Stimulated activated CD4-positive, alpha-beta T cell treated with anti-CD3 and anti-CD28 coated beads, Interleukin-4, amount 100 ng/mL, for 4 hours (primary cell): ENCODE measurements around the gene HCN2.
A peak's percentile ranks its signal among the peaks of the same experiment; 100 is the strongest.

Source experiments
- DNase-seq, 2 experiments: peaks; one replicate each; pipeline ENCODE4 v3.0.0-alpha.2; 2020

HCN2 gene

GRCh38 chr19:658916-659839, 69.5 kb downstream of the HCN2 start:
- DNase-seq: peak in 1 of 2 experiments; percentile 33

- DNase-seq: no peak
Observed at GRCh38 chr19:660793-661426, 71.2 kb downstream of the HCN2 start.

DNA sequence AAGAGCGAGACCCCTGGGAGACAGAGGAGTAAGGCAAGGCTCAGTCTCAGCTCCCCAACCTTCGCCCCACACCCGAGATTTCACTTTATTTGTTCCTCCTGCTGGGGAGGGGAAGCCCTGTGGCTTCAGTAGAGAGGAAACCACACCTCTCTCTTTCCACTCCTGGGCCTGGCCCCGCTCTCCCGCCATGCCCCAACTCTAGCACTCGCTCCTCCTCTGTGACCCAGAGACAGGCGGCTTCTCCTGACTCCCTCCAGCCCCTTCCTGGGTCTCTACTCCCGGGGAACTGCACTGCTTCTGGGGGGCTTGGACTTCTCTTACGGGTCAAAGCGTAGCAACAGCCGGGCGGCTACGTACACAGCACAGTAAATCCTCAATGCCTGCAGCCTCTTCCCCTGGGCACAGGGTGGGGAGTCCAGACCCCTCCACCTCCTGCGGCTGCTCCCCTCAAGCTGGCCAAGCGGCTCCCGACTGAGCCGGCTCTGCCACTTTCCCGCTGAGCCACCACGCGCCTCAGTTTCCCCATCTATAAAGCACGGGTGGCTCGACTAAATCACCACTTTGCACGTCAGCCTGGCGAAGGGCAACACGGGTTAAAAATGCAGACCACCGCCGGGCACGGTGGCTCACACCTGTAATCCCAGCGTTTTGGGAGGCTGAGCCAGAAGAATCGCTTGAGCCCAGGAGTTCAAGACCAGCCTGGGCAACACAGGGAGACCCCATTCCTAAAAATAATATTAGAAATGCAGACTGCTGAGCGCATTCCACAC, 71.9 kb downstream of the HCN2 start:
- peak; percentile 61 to 64 for DNase-seq

DNA sequence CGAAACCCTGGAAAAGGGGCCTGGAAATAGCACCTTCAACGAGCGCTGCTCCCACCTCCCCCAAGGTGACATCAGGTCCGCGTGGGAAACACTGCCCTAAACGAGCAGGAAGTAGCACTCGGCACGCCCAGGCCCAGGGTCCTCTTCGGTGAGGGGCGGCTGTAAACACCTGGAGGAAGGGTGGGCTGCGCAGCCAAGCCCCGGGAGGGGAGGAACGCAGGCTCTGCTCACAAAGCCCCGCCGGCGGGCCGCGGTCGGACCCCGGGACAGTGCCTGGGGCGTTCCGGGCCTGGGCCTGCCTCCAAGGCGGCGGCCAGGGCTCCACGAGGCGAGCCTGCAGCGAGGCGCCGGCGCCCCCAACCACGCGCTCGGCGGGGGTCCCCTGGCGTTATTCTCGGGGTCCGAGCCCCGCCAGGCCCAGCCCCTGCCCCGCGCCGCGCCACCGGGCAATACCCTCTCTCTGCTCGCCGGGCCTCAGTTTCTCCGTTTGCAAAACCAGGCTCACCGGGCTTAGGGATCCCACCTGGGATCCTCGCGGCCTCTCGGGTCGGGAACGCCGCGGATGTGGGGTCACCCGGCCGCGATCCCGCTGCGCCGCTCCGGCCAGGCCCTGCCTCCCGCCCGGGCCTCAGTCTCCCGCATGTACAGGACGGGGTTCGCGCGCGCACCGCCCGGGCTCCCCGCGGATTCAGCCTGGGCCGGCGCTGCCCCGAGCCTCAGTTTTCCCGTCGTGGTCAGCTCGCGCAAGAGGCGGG, 72.7 kb downstream of the HCN2 start:
- peak; percentile 66 to 78 for DNase-seq

DNA sequence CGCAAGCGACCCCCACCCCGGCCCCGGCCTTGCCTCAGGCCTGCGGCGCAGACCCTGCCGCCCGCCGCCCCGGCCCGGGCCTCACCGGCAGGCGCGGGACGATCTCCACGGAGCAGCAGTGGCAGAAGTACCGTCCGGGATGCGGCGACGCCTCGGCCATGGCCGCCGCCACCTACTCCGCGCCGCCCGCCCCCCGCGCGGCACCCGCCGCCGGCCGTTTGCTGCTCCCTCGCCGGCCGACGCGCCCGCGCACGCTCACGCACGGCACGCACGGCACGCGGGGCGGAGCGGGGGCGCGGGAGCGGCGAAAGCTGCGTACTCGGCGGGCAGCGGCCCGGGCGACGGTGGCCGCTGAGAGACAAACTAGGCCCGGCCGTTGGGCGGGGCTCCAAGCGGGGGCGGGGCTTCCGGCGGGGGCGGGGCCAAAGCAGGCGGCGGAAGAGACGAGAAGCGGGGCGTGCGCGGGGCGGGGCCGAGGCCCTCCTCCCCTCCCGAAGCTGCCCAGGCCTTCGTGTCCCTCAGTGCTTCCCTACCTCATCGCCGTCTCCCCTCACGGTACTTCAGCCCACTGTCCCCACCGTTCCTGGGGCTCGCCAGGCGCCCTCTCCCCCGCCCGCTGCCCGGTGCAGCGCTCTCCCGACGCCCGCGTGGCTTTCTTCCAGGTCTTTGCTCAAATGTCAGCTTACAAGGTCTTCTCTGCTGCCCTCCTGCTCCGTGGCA, 73.4 kb downstream of the HCN2 start, which contains the start of gene RNF126:
Gene RNF126 (minus strand): TSS at position 253 of the 720 bp plus-strand sequence. CDS start 93 bp downstream, at position 160.
- DNase-seq: peak; percentile 90 to 99

GRCh38 chr19:663682-664117, 74.0 kb downstream of the HCN2 start:
- DNase-seq: no peak

- DNase-seq: peak; percentile 75 to 82
Observed at GRCh38 chr19:664913-665443, 75.3 kb downstream of the HCN2 start.
